Measurements from ENCODE around the gene ORAI3. TPM values are rescaled to one million over a fixed set of nuclear protein-coding genes. Genes with fewer than 3 reads are reported as not detected.

Gene ORAI3
- total RNA-seq, 1 donor from 2014 or later = 9.5 TPM

DNA sequence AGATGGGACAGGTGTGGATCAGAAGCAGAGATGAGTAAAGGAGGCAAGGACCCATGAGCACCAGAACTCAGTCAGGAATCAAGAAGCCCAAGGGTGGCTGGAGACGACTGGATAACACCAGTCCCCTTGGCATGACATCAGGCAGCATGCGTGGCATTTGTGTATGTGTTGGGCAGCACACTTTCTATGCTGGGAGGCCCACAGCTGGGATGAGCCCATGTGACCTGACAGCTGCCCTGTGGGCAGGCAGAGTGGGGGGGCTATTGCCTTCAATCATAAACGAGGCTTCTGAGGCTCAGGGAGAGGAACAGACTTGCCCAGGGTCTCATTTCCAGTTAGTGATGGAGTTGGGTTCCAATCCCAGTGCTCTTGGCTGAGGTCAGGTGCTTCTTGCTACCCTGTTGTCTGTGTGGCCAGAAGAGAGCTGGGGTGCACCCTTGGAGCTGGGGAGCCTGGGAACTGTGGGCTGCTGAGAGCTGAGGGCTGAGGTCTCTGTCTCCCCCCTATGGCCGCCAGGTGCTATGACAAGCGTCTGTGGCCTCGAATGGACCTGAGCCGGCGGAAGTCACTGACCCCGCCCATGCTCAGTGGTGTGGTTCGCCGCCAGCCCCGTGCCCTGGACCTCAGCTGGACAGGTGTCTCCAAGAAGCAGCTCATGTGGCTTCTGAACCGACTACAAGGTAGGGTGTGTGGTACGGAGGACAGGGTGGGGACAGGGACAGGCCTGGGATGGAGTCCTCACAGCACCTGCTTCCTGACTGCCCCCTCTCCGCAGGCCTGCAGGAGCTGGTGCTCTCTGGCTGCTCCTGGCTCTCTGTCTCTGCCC is 7.1 kb upstream of the ORAI3 start:
- peak; percentile 93 for DNase-seq (ENCODE audit: low spot score)
- intact Hi-C loops (cut with DNase I) = no loop called here

- intact Hi-C loops (cut with DNase I) = no loop called here
- DNase-seq (ENCODE audit: low spot score) = no peak
Observed at GRCh38 chr16:30942426-30942806, 6.5 kb upstream of the ORAI3 start.

DNA sequence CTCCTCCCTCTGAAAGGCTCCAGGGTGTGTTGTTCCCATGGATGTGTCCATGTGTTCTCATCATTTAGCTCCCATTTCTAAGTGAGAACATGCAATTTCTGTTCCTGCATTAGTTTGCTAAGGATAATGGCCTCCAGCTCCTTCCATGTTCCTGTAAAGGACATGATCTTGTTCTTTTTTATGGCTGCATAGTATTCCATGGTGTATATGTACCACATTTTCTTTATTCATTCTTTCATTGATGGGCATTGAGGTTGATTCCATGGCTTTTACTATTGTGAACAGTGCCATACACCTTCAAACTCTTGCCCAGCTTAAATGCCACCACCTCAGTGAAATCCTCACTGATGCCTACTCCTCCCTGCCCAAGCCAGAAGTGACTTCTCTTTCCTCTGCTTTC is 4.5 kb upstream of the ORAI3 start:
- intact Hi-C loops (cut with DNase I) = no loop called here

GRCh38 chr16:30946671-30947540 is 2.0 kb upstream of the ORAI3 start:
- intact Hi-C loops (cut with DNase I) = no loop called here
- DNase-seq (ENCODE audit: low spot score) = no peak

More for the DNA sequence above, 4.5 kb upstream of the ORAI3 start:
- no peak for DNase-seq (ENCODE audit: low spot score)

DNA sequence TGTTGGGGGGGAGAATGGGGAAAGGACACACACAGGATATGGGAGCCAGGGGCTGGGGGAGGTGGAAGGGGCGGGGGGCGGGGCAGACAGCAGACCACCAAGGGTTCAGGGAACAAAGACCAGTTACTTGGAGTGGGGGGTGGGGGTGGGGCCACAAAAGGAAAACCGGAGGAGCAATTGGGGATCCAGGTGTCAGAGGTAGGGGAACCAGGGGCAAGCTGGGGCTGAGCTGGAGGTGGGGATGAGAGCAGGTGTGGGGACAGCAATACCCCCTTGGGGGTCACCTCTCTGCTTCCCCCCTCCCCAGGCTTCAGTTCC is 1.4 kb upstream of the ORAI3 start:
- intact Hi-C loops (cut with DNase I) = no loop called here
- no peak for DNase-seq (ENCODE audit: low spot score)

DNA sequence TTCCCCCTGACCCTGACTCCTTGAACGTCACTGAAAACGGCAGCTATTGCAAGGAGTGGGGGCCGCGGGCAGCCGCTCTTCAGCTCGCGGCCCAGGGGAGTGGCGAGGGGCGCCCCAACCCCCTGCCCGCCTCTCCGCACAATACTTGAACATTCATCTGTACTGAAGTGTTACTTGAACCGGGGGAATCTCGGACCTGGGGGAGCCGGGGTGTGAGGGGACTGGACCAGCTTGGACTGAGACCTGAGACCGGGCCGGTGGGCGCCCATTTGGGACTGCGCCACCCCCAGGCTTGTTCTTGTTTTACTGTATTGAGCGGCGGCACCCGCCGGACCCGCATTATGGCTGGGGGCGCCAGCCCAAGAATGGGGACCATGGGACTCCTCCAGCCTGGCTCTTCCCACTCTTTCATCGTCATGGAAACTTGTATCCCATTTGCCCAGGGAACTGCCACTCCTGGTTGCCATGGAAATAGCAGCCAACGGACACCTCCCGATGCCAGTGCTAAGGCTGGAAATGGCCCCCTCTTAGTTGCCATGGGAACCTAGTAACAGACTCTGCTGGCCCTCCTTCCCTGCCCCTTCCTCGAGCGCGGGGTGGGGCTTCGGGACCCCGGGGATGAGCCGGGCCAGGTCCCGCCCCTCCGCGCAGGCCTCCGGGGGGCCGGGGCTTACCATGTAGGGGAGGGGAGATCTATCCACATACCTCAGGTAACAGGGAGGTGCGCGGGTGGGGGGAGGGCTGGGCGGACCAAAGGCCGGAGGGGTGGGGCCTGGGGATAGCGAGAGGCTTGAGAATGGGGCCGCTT is 805 bp upstream of the ORAI3 start:
- intact Hi-C loops (cut with DNase I) = no loop called here
- no peak for DNase-seq (ENCODE audit: low spot score)

DNA sequence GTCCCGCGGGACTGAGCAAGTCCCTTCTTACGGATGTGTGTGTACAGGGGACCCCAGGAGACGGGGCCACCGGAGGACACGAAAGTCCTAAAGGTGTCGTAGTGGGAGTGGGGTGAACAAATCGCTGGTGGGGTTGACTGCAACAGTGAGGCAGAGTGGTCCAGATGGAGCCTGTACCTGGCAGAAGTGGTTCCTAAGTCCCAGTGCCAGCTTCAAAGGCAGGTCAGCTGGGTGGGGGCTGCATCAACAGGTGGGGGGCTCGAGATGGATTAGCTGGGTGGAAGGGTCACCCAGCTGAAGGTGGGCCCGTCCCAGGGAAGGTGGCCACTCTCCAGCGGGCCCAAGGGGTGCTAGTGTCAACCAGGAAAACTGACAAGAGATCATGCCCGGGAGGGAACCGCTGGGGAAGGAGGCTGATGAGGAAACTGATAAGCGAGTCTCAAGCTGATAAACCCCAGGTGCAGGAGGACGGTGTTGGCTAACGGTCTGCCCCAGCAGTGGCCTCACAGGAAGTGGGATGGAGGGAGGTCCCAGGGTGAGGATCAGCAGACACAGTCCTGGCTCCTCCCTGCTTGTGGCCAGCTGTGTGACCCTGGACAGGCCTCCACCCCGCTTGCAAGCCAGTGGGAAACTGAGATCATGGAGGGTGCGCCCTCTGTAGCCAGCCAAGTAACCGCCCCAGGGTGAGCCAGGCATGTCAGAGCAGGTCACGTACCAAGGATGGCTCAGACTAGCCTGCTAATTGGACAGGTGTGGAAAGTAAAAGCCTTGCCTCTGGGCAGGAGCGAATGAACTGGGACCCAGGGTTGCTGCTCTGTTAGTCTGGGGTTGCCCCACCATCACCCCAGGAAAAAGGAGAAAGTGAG is 1.0 kb downstream of the ORAI3 start:
- intact Hi-C loops (cut with DNase I) = loop anchor here (10.0 kb wide), 2 partner anchors 505 to 925 kb away; partner anchors contain the start of genes ARMC5 and ZNF267
- peak; percentile 89 for DNase-seq (ENCODE audit: low spot score)

DNA sequence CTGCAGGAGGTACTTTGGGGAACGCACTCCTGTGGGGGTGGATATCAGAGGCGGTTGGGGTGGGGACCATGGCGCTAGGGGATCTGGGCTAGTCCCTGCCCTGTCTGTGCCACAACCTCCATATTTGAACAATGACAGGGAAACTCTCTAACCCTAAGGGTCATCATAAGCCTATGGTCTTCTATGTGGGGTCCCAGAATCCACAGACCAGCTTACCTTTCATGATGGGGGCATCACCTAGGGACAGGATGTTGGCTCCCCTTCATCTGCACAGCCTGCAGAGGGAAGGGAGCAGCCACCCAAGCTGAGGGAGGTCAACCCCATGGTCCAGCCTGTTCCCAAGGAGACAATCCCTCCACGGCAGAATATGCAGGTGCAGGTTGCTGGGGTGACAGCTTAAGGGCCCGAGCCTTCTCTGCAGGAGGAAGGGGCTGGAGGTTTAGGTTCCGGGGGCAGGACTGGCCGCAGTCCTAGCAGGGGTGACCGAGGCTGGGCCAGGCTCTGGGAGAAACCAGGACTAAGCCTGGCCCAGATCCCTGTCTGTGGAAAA is 1.7 kb downstream of the ORAI3 start:
- no peak for DNase-seq (ENCODE audit: low spot score)
- intact Hi-C loops (cut with DNase I) = loop anchor here (10.0 kb wide), 2 partner anchors 504 to 924 kb away; partner anchors contain the start of genes ARMC5 and ZNF267

DNA sequence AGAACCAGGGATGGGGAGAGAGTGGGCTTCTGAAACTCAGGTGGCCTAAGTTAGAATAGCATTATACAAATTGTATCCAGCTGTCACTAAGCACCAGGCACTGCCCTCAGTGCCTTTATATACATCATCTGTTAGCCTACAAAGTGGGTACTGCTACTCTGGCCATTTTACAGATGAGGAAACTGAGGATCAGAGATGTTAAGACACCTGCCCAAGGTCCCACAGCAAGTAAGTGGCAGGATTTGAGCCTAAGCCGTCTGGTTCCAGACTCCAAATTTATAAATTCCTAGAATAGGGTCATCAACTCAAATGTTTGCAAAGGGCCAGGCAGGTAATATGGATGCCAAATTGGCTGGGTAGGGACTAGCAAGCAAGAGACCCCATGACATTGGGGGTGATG is 2.3 kb downstream of the ORAI3 start:
- DNase-seq (ENCODE audit: low spot score) = no peak
- intact Hi-C loops (cut with DNase I) = loop anchor here (10.0 kb wide), 2 partner anchors 504 to 924 kb away; partner anchors contain the start of genes ARMC5 and ZNF267

DNA sequence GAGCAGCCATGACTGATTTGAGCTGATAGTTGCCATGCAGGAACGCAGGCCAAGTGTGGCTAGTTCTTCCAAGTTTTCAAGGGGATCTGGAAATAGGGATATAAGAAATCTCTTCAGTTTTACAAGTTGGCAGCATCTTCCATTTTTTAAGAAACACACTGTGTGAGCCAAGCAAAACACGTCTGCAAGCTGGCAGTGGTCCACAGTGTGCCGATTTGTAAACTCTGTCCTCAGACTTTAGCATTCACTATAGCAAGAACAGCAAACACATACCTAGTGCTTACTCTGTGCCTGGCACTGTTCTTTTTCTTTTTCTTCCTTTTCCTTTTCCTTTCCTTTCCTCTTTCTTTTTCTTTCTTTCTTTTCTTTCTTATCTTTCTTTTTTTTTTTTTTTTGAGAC is 2.9 kb downstream of the ORAI3 start:
- no peak for DNase-seq (ENCODE audit: low spot score)
- intact Hi-C loops (cut with DNase I) = loop anchor here (10.0 kb wide), 2 partner anchors 503 to 923 kb away; partner anchors contain the start of genes ARMC5 and ZNF267

DNA sequence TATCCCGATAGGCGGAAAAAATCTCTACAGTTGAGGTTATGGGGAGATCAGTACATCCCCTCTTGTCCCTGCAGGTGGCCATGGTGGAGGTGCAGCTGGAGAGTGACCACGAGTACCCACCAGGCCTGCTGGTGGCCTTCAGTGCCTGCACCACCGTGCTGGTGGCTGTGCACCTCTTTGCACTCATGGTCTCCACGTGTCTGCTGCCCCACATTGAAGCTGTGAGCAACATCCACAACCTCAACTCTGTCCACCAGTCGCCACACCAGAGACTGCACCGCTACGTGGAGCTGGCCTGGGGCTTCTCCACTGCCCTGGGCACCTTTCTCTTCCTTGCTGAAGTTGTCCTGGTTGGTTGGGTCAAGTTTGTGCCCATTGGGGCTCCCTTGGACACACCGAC is 4.2 kb downstream of the ORAI3 start:
- no peak for DNase-seq (ENCODE audit: low spot score)
- intact Hi-C loops (cut with DNase I) = loop anchor here (10.0 kb wide), 2 partner anchors 502 to 922 kb away; partner anchors contain the start of genes ARMC5 and ZNF267

- no peak for DNase-seq (ENCODE audit: low spot score)
- intact Hi-C loops (cut with DNase I) = loop anchor here (10.0 kb wide), 2 partner anchors 501 to 921 kb away; partner anchors contain the start of genes ARMC5 and ZNF267
Observed at GRCh38 chr16:30953511-30954124, 4.8 kb downstream of the ORAI3 start.

DNA sequence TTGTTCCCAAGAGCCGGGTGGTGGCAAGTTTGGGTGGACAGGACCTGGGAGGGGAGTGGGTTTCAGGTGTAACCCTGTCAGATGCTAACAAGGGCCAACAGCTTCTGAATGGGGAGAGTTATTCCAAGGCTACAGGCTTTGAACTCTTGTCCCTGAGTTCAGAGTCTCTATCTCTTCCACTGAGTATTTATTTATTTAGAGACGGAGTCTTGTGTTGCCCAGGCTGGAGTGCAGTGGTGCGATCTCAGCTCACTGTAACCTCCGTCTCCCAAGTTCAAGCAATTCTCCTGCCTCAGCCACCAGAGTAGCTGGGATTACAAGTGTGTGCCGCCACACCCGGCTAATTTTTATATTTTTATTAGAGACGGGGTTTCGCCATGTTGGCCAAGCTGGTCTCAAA is 6.1 kb downstream of the ORAI3 start:
- intact Hi-C loops (cut with DNase I) = loop anchor here (5.0 to 10.0 kb wide), 3 partner anchors 117 to 920 kb away; partner anchors contain the start of genes ARMC5, ZNF267, ZNF646 and ZNF668
- DNase-seq (ENCODE audit: low spot score) = no peak

DNA sequence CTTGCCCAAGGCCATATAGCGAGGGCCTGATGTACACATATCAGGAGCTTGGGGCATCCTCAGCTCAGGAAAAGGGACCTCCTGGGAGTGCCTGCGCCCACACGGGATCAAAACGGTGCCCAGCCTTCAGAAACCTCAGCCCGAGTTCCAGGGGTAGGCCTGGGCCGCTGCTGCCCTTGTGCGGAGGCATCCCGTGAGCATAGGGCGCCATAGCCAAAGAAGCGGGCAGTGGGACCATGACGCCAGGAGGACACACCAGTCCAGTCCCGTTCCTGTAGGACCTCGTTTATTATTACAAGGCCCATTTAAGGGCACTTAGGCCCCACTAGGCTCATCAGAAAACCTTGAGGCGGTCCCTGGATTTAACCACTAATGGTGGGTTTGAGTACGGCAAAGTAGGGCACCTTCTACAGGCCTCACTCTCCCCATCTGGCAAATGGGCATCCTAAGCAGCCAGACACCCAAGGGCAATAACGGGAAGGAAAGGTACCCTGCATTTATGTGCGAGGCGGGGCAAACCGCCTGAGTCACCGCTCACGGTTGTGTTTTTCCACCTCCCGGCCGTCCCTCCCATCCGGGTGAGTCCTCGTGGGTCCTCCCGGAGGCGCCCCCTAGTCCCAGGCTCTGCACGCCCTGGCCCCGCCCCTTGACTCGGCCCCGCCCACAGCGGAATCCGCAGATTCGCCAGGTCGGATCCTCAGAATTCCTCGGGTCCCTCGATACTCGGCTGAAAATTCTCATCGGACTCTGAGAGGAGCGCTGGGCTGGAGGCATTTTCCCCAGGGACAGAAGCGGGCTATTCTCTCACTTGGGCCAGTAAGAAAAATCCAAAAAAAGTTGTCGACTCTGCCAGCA is 8.0 kb downstream of the ORAI3 start:
- intact Hi-C loops (cut with DNase I) = loop anchor here (5.0 to 10.0 kb wide), 3 partner anchors 115 to 918 kb away; partner anchors contain the start of genes ARMC5, ZNF267, ZNF646 and ZNF668

DNA sequence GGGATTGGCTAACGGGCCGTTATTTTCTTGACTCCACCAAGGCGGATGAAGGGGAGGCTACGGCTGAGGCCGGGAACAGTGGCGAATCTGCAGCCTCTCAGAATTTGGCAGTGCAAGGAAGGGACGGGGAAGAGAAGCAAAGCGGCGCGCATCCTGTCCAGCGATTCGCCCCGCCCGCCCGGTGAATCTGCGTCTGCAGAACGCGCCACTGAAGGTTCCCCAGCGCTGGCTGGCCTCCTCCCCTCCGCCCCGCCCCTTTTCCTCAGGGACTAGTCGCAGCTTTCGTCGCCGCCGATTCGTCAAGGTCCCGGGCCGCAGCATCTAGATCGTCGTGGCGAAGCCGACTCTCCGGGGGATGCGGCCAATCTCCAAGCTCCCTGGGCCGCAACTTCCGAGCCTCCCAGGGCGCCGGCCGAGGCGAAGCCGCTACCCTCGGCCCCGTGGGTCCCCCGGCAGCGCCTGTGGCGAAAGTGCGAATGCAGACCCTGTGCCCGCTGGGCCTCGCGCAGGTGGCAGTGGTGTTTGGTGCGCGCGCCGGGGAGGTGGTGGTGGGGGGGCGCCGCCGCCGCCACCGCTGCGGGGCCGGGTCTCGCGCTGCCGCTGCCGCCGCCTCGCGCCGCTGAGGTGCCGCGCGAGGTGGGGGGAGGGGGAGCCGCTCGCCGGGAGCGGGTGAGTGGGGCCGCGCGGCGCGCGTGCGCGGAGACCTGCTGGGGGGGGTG is 8.7 kb downstream of the ORAI3 start, which contains the start of gene SETD1A:
SETD1A (plus strand) TSS at position 299 of the 719 bp plus-strand sequence. CDS start 978 bp downstream, outside the sequence.
- peak; percentile 98 for DNase-seq (ENCODE audit: low spot score)
- intact Hi-C loops (cut with DNase I) = loop anchor here (5.0 to 10.0 kb wide), 3 partner anchors 115 to 917 kb away; partner anchors contain the start of genes ARMC5, ZNF267, ZNF646 and ZNF668

More for the DNA sequence above, 8.0 kb downstream of the ORAI3 start:
- DNase-seq (ENCODE audit: low spot score) = peak; percentile 92

Data from cardiac septum (tissue), 1 donor.